Muscle of leg (tissue), 11 donors: ENCODE measurements around the gene ETNK1. TPM values are rescaled to one million over a fixed set of nuclear protein-coding genes. Genes with fewer than 3 reads are reported as not detected.

Source experiments
- DNase-seq: peaks from one replicate; pipeline ENCODE4 v3.0.0; 2013
- H3K27ac ChIP-seq: one replicate; pipeline ENCODE4 v1.5.1; 2013; ENCODE audit warnings: mild to moderate bottlenecking, low read length, control low read depth
- H3K27me3 ChIP-seq: one replicate; pipeline ENCODE4 v1.6.1; 2013; ENCODE audit warnings: low read length; ENCODE audit not compliant: control insufficient read depth, insufficient read depth
- H3K36me3 ChIP-seq: one replicate; pipeline ENCODE4 v1.6.1; 2013; ENCODE audit warnings: low read length; ENCODE audit not compliant: control insufficient read depth, insufficient read depth
- H3K4me1 ChIP-seq: one replicate; pipeline ENCODE4 v1.6.1; 2013; ENCODE audit warnings: low read length; ENCODE audit not compliant: control insufficient read depth, insufficient read depth
- H3K4me3 ChIP-seq: one replicate; pipeline ENCODE4 v1.5.1; 2013; ENCODE audit warnings: low read length, control low read depth
- H3K9me3 ChIP-seq: replicated peaks from 2 replicates; pipeline ENCODE4 v1.6.1; 2013; ENCODE audit warnings: low read depth, low read length; ENCODE audit not compliant: control insufficient read depth
- WGBS: methylation state at CpG from one replicate; pipeline ENCODE4 v1.1.5; 2013; ENCODE audit warnings: missing lambda C conversion rate; ENCODE audit not compliant: insufficient coverage; 5-methylcytosine and 5-hydroxymethylcytosine counted together
- polyA plus RNA-seq, 8 donors: library from polyadenylated mRNA; unstranded; fragments of 120-200 nt; gene quantifications; one replicate each; pipeline versions ENCODE4 v1.2.1 to v1.2.3, GENCODE V29; 2013; ENCODE audit warnings: inconsistent platforms in 1 of 8, low replicate concordance in 1 of 8; ENCODE audit not compliant: insufficient read length in 8 of 8, insufficient read depth in 1 of 8
- total RNA-seq: library from RNA; stranded (reverse); fragments of 120-200 nt; gene quantifications from one replicate; pipeline ENCODE4 v1.2.4, GENCODE V29; 2013

The ETNK1 gene
- total and polyA plus RNA-seq, 9 donors = 15.8 to 29.8 (median 19.4) TPM

GRCh38 chr12:22656831-22657230 lies 31.9 kb downstream of the ETNK1 start:
- Histone ChIP-seq H3K4me1 (no peaks in the 10 kb centered on the region), H3K4me3 (no peak overlapping the region), H3K27me3 (no peaks in the 10 kb centered on the region), H3K9me3 (no peaks in the 10 kb centered on the region), H3K27ac (no peak overlapping the region), H3K36me3 (peaks cover 2% of the 10 kb centered on the region)
- no CpG with 5 or more reads among the region's 1 CpG for WGBS
- peak; percentile 8 for DNase-seq

- H3K27ac ChIP-seq = no peak overlapping the region
- no CpG with 5 or more reads among the region's 1 CpG for WGBS
- H3K9me3 ChIP-seq = no peaks in the 10 kb centered on the region
- no peaks in the 10 kb centered on the region for H3K4me1 ChIP-seq
- H3K27me3 ChIP-seq = no peaks in the 10 kb centered on the region
- no peak overlapping the region for H3K4me3 ChIP-seq
- no peak for DNase-seq
- H3K36me3 ChIP-seq = peaks cover 2% of the 10 kb centered on the region
Observed at GRCh38 chr12:22657538-22657937, 32.6 kb downstream of the ETNK1 start.

- Histone ChIP-seq H3K9me3 (no peaks in the 10 kb centered on the region), H3K4me3 (no peak overlapping the region), H3K36me3 (peaks cover 2% of the 10 kb centered on the region), H3K27ac (no peak overlapping the region), H3K4me1 (no peaks in the 10 kb centered on the region), H3K27me3 (no peaks in the 10 kb centered on the region)
- DNase-seq = no peak
- no CpG with 5 or more reads among the region's 2 CpGs for WGBS
Observed at GRCh38 chr12:22658214-22658613, 33.2 kb downstream of the ETNK1 start.

- H3K9me3 ChIP-seq = no peaks in the 10 kb centered on the region
- H3K36me3 ChIP-seq = peaks cover 8% of the 10 kb centered on the region
- H3K27ac ChIP-seq = no peak overlapping the region
- no peak overlapping the region for H3K4me3 ChIP-seq
- H3K4me1 ChIP-seq = no peaks in the 10 kb centered on the region
- no peak for DNase-seq
- WGBS = no CpG with 5 or more reads among the region's 1 CpG
- H3K27me3 ChIP-seq = no peaks in the 10 kb centered on the region
Observed at GRCh38 chr12:22662356-22662755, 37.4 kb downstream of the ETNK1 start.

DNA sequence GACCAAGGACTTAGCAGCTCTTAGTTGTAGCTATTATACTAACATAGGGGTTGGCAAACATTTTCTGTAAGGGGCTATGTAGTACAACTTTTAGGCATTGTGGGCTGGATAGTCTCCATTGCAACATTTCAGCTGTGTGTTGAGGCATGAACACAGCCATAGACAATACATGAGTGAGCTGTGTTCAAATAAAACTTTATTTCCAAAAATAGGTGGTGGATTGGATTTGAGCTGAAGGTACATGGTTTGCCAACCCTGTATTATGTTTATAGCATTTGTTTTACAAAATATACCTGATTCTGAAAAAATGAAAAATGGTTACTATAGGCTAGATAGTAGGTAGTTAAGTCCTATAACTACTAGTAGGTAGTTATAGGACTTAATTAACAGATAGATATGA lies 40.5 kb downstream of the ETNK1 start:
- DNase-seq = no peak
- H3K4me3 ChIP-seq = no peak overlapping the region
- no peak overlapping the region for H3K27ac ChIP-seq
- H3K9me3 ChIP-seq = no peaks in the 10 kb centered on the region
- H3K36me3 ChIP-seq = peaks cover 6% of the 10 kb centered on the region
- no peaks in the 10 kb centered on the region for H3K27me3 ChIP-seq
- H3K4me1 ChIP-seq = no peaks in the 10 kb centered on the region

DNA sequence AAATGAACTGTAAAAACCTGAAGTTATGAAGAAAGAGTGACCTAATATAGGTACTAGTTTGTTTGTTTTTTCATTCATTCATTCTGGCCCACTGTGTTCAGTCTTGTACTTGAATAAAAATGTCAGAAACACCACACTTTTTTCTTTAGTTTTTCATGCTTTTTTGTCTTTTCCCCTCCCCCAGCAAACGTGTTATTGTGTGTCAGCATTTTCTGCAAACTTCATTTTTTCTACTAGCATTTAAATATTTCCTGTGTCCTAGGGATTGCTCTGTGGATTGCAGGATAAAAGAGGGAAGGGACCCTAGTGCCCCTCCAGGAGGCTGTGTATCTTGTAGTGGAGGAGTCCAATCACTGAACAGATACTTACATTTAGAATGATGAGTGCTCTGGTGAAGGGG lies 42.2 kb downstream of the ETNK1 start:
- DNase-seq = no peak
- Histone ChIP-seq H3K36me3 (peaks cover 6% of the 10 kb centered on the region), H3K4me3 (no peak overlapping the region), H3K4me1 (no peaks in the 10 kb centered on the region), H3K27ac (no peak overlapping the region), H3K27me3 (no peaks in the 10 kb centered on the region), H3K9me3 (no peaks in the 10 kb centered on the region)
- WGBS = no CpG with 5 or more reads among the region's 1 CpG

DNA sequence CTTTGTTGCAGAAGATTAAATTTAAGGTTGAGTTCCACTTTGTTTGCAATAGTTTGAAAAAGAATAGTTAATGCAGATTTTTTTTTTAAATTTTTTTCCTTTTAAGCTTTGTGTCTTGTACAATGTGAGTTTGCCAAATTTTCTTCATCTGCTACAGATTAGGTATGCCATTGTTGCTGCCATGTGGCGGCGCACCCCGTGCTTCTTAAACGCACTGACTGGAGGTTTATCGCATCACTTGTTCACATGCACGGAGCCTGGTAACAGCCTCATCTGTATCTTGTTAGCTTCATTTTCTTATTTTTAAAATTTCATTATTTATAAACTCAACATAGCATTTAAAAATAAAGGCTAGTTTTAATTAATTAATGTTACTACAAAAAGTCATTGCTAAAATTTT lies 43.5 kb downstream of the ETNK1 start:
- no peaks in the 10 kb centered on the region for H3K4me1 ChIP-seq
- DNase-seq = no peak
- 100% methylated on average over 3 of the region's 6 CpGs for WGBS
- peaks cover 6% of the 10 kb centered on the region for H3K36me3 ChIP-seq
- H3K27ac ChIP-seq = no peak overlapping the region
- H3K27me3 ChIP-seq = no peaks in the 10 kb centered on the region
- no peak overlapping the region for H3K4me3 ChIP-seq
- no peaks in the 10 kb centered on the region for H3K9me3 ChIP-seq

GRCh38 chr12:22670762-22671161 lies 45.8 kb downstream of the ETNK1 start:
- Histone ChIP-seq H3K27ac (no peak overlapping the region), H3K36me3 (peaks cover 12% of the 10 kb centered on the region)

DNA sequence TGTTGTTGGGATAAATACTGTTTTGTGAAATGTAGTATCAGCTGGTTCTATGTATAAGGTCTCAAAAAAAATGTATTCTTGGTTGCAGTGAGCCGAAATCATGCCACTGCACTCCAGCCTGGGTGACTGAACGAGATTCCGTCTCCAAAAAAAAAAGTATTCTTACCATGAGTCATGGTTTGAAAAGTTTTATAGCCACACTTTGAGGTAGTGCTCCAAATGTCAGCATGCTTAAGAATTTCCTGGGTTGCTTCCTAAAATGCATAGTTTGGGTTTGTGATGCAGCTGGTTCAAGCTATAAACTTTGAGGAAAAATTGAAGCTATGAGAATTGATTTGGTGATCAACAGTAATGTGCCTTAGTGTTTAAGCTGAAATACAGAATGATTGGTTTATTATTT lies 48.0 kb downstream of the ETNK1 start:
- H3K27me3 ChIP-seq = no peaks in the 10 kb centered on the region
- H3K4me1 ChIP-seq = no peaks in the 10 kb centered on the region
- 100% methylated on average over 1 of the region's 3 CpGs for WGBS
- H3K27ac ChIP-seq = no peak overlapping the region
- no peak overlapping the region for H3K4me3 ChIP-seq
- no peaks in the 10 kb centered on the region for H3K9me3 ChIP-seq
- H3K36me3 ChIP-seq = peaks cover 7% of the 10 kb centered on the region
- peak; percentile 43 for DNase-seq

More at GRCh38 chr12:22670762-22671161, 45.8 kb downstream of the ETNK1 start:
- Histone ChIP-seq H3K9me3 (no peaks in the 10 kb centered on the region), H3K4me1 (no peaks in the 10 kb centered on the region), H3K4me3 (no peak overlapping the region), H3K27me3 (no peaks in the 10 kb centered on the region)
- DNase-seq = no peak

GRCh38 chr12:22677781-22678574 lies 53.0 kb downstream of the ETNK1 start:
- Histone ChIP-seq H3K9me3 (no peaks in the 10 kb centered on the region), H3K27ac (no peak overlapping the region), H3K4me1 (no peaks in the 10 kb centered on the region), H3K27me3 (no peaks in the 10 kb centered on the region), H3K4me3 (no peak overlapping the region), H3K36me3 (peaks cover 19% of the 10 kb centered on the region)
- peak; percentile 17 for DNase-seq
- WGBS = 100% methylated on average over 2 of the region's 6 CpGs

DNA sequence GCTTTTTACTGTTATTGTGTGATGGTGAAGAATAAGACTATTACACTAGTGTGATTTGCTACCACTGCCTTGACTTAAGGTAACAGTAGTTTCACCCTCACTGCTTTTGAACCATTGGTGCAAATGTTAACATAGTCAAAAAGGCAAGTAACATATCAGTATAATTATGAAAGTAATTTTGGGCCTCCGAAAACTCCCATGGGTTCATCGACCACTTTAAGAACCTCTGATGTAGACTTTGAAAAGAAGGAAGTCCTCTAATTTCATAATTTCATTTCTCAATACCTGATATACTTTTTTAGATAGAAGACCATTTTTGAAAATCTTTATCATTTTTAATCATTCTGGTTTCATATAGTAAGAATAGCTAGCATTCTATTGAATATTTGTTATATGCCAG lies 57.7 kb downstream of the ETNK1 start:
- H3K4me3 ChIP-seq = no peak overlapping the region
- H3K27ac ChIP-seq = no peak overlapping the region
- WGBS = no CpG with 5 or more reads among the region's 2 CpGs
- DNase-seq = no peak
- H3K27me3 ChIP-seq = no peaks in the 10 kb centered on the region
- H3K4me1 ChIP-seq = no peaks in the 10 kb centered on the region
- peaks cover 12% of the 10 kb centered on the region for H3K36me3 ChIP-seq
- H3K9me3 ChIP-seq = no peaks in the 10 kb centered on the region
